Astrocyte (in vitro differentiated cells and primary cell): ENCODE results near the gene ATP2A2. TPM values are rescaled to one million over a fixed set of nuclear protein-coding genes. Genes with fewer than 3 reads are reported as not detected.

ENCODE experiments used
- DNase-seq: peaks from one replicate; pipeline ENCODE4 v3.0.0-alpha.2; 2010; ENCODE audit warnings: low read depth
- FAIRE-seq: peaks from 2 replicates; lab custom pipeline; 2011; peaks lifted over from hg19 to GRCh38; lab: Jason Lieb, UNC
- H2AFZ ChIP-seq: 2 replicates; pipeline ENCODE4 v1.6.0; 2012; ENCODE audit warnings: low read depth, low read length, inconsistent platforms
- H3K27ac ChIP-seq: 2 replicates; pipeline ENCODE4 v1.5.1; 2011; ENCODE audit warnings: low read depth, low read length, inconsistent platforms
- H3K27me3 ChIP-seq: 2 replicates; pipeline ENCODE4 v1.6.0; 2011; ENCODE audit warnings: low read length, inconsistent platforms; ENCODE audit not compliant: insufficient read depth
- H3K36me3 ChIP-seq: 2 replicates; pipeline ENCODE4 v1.5.1; 2011; ENCODE audit warnings: low read length, inconsistent platforms; ENCODE audit not compliant: insufficient read depth
- H3K4me1 ChIP-seq: 2 replicates; pipeline ENCODE4 v1.5.1; 2011; ENCODE audit warnings: low read length, inconsistent platforms; ENCODE audit not compliant: insufficient read depth
- H3K4me2 ChIP-seq: 2 replicates; pipeline ENCODE4 v1.6.0; 2012; ENCODE audit warnings: low read length, inconsistent platforms
- H3K4me3 ChIP-seq: 2 replicates; pipeline ENCODE4 v1.5.1; 2011; ENCODE audit warnings: low read depth, mild to moderate bottlenecking, low read length, inconsistent platforms; ENCODE audit not compliant: insufficient read depth
- H3K79me2 ChIP-seq: 2 replicates; pipeline ENCODE4 v1.6.0; 2012; ENCODE audit warnings: mild to moderate bottlenecking, low read length, inconsistent platforms; ENCODE audit not compliant: insufficient read depth
- H3K9ac ChIP-seq: 2 replicates; pipeline ENCODE4 v1.6.0; 2012; ENCODE audit warnings: mild to moderate bottlenecking, low read length, inconsistent platforms
- H3K9me3 ChIP-seq: 2 replicates; pipeline ENCODE4 v1.5.1; 2012; ENCODE audit warnings: low read depth, mild to moderate bottlenecking, low read length, inconsistent platforms; ENCODE audit not compliant: insufficient read depth
- H4K20me1 ChIP-seq: 2 replicates; pipeline ENCODE4 v1.6.0; 2012; ENCODE audit warnings: low read length, inconsistent platforms; ENCODE audit not compliant: insufficient read depth
- H3K27ac Mint-ChIP-seq: one replicate; pipeline ENCODE4 v1.8.0; 2021; ENCODE audit warnings: mild to moderate bottlenecking, mixed read lengths; ENCODE audit not compliant: unreplicated experiment
- H3K27me3 Mint-ChIP-seq: one replicate; pipeline ENCODE4 v1.8.0; 2021; ENCODE audit warnings: low read depth, mixed read lengths; ENCODE audit not compliant: unreplicated experiment
- H3K36me3 Mint-ChIP-seq: one replicate; pipeline ENCODE4 v1.8.0; 2021; ENCODE audit warnings: low read depth, mixed read lengths; ENCODE audit not compliant: unreplicated experiment
- H3K4me1 Mint-ChIP-seq: one replicate; pipeline ENCODE4 v1.8.0; 2021; ENCODE audit warnings: low read depth, mixed read lengths; ENCODE audit not compliant: unreplicated experiment
- H3K4me3 Mint-ChIP-seq: one replicate; pipeline ENCODE4 v1.8.0; 2021; ENCODE audit warnings: mild to moderate bottlenecking, moderate library complexity, mixed read lengths; ENCODE audit not compliant: unreplicated experiment
- H3K9me3 Mint-ChIP-seq: one replicate; pipeline ENCODE4 v1.8.0; 2021; ENCODE audit warnings: mild to moderate bottlenecking, mixed read lengths; ENCODE audit not compliant: unreplicated experiment
- EZH2 ChIP-seq: IDR thresholded peaks from 2 replicates; pipeline ENCODE4 v1.6.1; 2012; ENCODE audit warnings: mild to moderate bottlenecking, low read length, inconsistent platforms; ENCODE audit not compliant: insufficient read depth
- total RNA-seq: library from RNA; stranded (reverse); gene quantifications from 2 replicates; pipeline ENCODE4 v1.2.1, GENCODE V29; 2021
- TF ChIP-seq, protein P1 (sequence below): IDR thresholded peaks from 2 replicates; pipeline ENCODE4 v1.5.1; 2011; ENCODE audit warnings: low read depth, mild to moderate bottlenecking, inconsistent platforms, low read length, moderate library complexity; ENCODE audit not compliant: insufficient read depth

The ATP2A2 gene
- total RNA-seq, 1 donor from 2014 or later: 262 TPM

DNA sequence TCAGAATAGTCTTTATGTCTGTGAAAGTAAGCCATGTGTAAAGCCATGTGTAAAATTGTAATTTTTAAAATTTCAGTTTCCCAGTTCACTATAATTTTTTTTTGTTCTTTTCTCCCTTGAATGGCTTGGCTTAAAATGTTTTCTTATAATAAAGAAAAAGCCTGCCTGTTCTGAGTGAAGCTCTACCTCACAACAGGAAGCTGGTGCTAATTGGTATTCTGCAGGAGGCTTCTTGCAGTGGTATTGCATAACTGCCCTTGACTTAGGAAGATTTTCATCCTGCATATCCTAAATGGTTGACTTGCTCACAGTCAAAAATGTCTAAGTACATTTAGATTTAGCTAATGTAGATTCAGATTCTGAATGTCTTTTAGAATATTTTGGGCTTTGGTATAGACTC lies 49.5 kb downstream of the ATP2A2 start:
- TF ChIP-seq, protein P1, sequence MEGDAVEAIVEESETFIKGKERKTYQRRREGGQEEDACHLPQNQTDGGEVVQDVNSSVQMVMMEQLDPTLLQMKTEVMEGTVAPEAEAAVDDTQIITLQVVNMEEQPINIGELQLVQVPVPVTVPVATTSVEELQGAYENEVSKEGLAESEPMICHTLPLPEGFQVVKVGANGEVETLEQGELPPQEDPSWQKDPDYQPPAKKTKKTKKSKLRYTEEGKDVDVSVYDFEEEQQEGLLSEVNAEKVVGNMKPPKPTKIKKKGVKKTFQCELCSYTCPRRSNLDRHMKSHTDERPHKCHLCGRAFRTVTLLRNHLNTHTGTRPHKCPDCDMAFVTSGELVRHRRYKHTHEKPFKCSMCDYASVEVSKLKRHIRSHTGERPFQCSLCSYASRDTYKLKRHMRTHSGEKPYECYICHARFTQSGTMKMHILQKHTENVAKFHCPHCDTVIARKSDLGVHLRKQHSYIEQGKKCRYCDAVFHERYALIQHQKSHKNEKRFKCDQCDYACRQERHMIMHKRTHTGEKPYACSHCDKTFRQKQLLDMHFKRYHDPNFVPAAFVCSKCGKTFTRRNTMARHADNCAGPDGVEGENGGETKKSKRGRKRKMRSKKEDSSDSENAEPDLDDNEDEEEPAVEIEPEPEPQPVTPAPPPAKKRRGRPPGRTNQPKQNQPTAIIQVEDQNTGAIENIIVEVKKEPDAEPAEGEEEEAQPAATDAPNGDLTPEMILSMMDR: no peak
- TF ChIP-seq EZH2: no peak
- H2AFZ ChIP-seq: no peak overlapping the region
- peaks cover 88% of the 10 kb centered on the region for H4K20me1 ChIP-seq
- H3K4me2 ChIP-seq: no peak overlapping the region
- H3K4me1 Mint-ChIP-seq: peaks cover 10% of the 10 kb centered on the region
- FAIRE-seq (no peak), DNase-seq (peak; percentile 39)
- H3K36me3 Mint-ChIP-seq: peaks cover 27% of the 10 kb centered on the region
- no peaks in the 10 kb centered on the region for H3K27me3 ChIP-seq
- H3K27me3 Mint-ChIP-seq: no peaks in the 10 kb centered on the region
- H3K4me3 ChIP-seq: no peak overlapping the region
- H3K9me3 ChIP-seq: no peaks in the 10 kb centered on the region
- H3K79me2 ChIP-seq: peaks cover 91% of the 10 kb centered on the region
- H3K27ac Mint-ChIP-seq: no peak overlapping the region
- peaks cover 75% of the 10 kb centered on the region for H3K36me3 ChIP-seq
- no peaks in the 10 kb centered on the region for H3K4me1 ChIP-seq
- H3K9me3 Mint-ChIP-seq: no peaks in the 10 kb centered on the region
- no peak overlapping the region for H3K27ac ChIP-seq
- H3K4me3 Mint-ChIP-seq: no peak overlapping the region
- H3K9ac ChIP-seq: no peak overlapping the region

DNA sequence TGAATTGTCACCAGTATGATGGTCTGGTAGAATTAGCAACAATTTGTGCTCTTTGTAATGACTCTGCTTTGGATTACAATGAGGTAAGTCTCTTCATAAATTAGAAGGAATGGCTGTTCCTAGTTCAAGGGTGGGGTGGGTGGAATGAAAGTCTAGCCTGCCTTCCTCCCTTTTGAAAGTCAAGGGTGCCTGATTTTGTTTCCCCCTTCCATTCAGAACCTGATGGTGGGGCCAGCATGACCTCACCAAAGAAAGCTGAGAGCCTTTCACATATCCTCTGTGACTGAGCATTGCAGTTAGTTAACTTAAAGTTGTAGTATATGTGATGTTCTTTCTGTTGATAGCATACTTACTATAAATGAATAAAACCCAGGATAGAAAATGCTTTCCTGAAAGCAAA lies 52.2 kb downstream of the ATP2A2 start:
- H3K27me3 ChIP-seq: no peaks in the 10 kb centered on the region
- FAIRE-seq (no peak), DNase-seq (no peak)
- H3K27me3 Mint-ChIP-seq: no peaks in the 10 kb centered on the region
- H3K4me1 ChIP-seq: no peaks in the 10 kb centered on the region
- H3K36me3 Mint-ChIP-seq: peaks cover 29% of the 10 kb centered on the region
- no peak overlapping the region for H3K9ac ChIP-seq
- H3K27ac Mint-ChIP-seq: no peak overlapping the region
- no peak overlapping the region for H2AFZ ChIP-seq
- no peaks in the 10 kb centered on the region for H3K9me3 Mint-ChIP-seq
- no peak overlapping the region for H3K4me2 ChIP-seq
- H3K4me3 ChIP-seq: no peak overlapping the region
- H3K79me2 ChIP-seq: peaks cover 92% of the 10 kb centered on the region
- peaks cover 77% of the 10 kb centered on the region for H3K36me3 ChIP-seq
- no peaks in the 10 kb centered on the region for H3K9me3 ChIP-seq
- no peak overlapping the region for H3K4me3 Mint-ChIP-seq
- TF ChIP-seq EZH2: no peak
- TF ChIP-seq, protein P1: no peak
- no peak overlapping the region for H3K27ac ChIP-seq
- peaks cover 10% of the 10 kb centered on the region for H3K4me1 Mint-ChIP-seq
- H4K20me1 ChIP-seq: peaks cover 92% of the 10 kb centered on the region

DNA sequence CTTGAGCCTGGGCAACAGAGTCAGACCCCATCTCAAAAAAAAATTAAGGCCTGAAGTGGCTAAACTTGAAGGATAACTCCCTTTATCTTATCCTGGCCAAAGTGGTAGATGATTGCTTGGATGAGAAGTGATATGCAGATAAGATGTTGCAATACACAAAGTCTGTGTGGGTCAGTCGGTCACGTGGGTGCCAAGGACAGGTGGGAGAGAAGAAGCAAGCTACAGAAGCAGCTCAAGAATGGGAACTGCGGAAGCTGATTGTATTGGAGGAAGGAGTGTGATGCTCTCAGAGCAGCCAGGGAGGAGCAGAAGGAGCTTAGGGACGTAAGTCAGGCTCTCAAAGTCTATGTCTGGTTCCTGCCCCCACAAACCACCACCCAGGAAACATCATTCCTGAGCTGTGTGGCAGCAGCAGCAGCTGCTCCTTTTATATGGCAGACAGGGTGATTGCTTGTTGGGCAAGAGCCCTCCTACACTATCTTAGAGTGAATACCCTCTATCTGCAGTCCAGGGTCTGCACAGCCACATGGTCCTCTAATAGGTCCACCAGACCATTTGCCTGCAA lies 54.5 kb downstream of the ATP2A2 start:
- H3K27me3 Mint-ChIP-seq: no peaks in the 10 kb centered on the region
- Histone ChIP-seq H3K4me1 (peaks cover 1% of the 10 kb centered on the region), H3K79me2 (peaks cover 79% of the 10 kb centered on the region), H4K20me1 (peaks cover 85% of the 10 kb centered on the region), H3K27ac (no peak overlapping the region), H3K4me2 (no peak overlapping the region), H3K9me3 (no peaks in the 10 kb centered on the region), H3K27me3 (no peaks in the 10 kb centered on the region), H2AFZ (no peak overlapping the region), H3K4me3 (no peak overlapping the region), H3K36me3 (peaks cover 84% of the 10 kb centered on the region), H3K9ac (no peak overlapping the region)
- no peak for DNase-seq
- H3K4me1 Mint-ChIP-seq: peaks cover 10% of the 10 kb centered on the region
- no peak overlapping the region for H3K4me3 Mint-ChIP-seq
- H3K36me3 Mint-ChIP-seq: peaks cover 32% of the 10 kb centered on the region
- H3K27ac Mint-ChIP-seq: no peak overlapping the region
- no peaks in the 10 kb centered on the region for H3K9me3 Mint-ChIP-seq
- FAIRE-seq: no peak
- TF ChIP-seq, protein P1: no peak
- TF ChIP-seq EZH2: no peak
